Measurements from ENCODE around the gene ZNRF3. TPM values are rescaled to one million over a fixed set of nuclear protein-coding genes. Genes with fewer than 3 reads are reported as not detected.

ZNRF3 gene
- total RNA-seq, 1 donor from 2014 or later: 7.9 TPM

- intact Hi-C loops (cut with DNase I): no loop called here
- no peaks in the 10 kb centered on the region for H3K36me3 ChIP-seq
- H3K27ac ChIP-seq: no peak overlapping the region
- no peaks in the 10 kb centered on the region for H3K27me3 ChIP-seq
- H3K4me3 ChIP-seq: no peak overlapping the region
- no peak for DNase-seq (ENCODE audit: extremely low spot score in 2 of 2)
- TF ChIP-seq CTCF (IDR thresholded peaks at IDR 0.05) (no peak), POLR2A (IDR thresholded peaks at IDR 0.05) (no peak), POLR2AphosphoS5 (IDR thresholded peaks at IDR 0.05; ENCODE audit: insufficient read depth in 1 of 2, low read depth in 1 of 2) (no peak)
- peaks cover 11% of the 10 kb centered on the region for H3K4me1 ChIP-seq
- no peaks in the 10 kb centered on the region for H3K9me3 ChIP-seq
Measured at GRCh38 chr22:28933321-28933720, 49.9 kb downstream of the ZNRF3 start.

GRCh38 chr22:28934026-28934425 lies 50.7 kb downstream of the ZNRF3 start:
- DNase-seq (ENCODE audit: extremely low spot score in 2 of 2): no peak
- H3K36me3 ChIP-seq: no peaks in the 10 kb centered on the region
- intact Hi-C loops (cut with DNase I): no loop called here
- H3K27me3 ChIP-seq: no peaks in the 10 kb centered on the region
- H3K9me3 ChIP-seq: no peaks in the 10 kb centered on the region
- no peak overlapping the region for H3K27ac ChIP-seq
- H3K4me3 ChIP-seq: no peak overlapping the region
- H3K4me1 ChIP-seq: peaks cover 11% of the 10 kb centered on the region
- TF ChIP-seq POLR2A (IDR thresholded peaks at IDR 0.05) (no peak), CTCF (IDR thresholded peaks at IDR 0.05) (no peak), POLR2AphosphoS5 (IDR thresholded peaks at IDR 0.05; ENCODE audit: insufficient read depth in 1 of 2, low read depth in 1 of 2) (no peak)

GRCh38 chr22:28935140-28935539 lies 51.8 kb downstream of the ZNRF3 start:
- Histone ChIP-seq H3K9me3 (no peaks in the 10 kb centered on the region), H3K4me3 (no peak overlapping the region), H3K27ac (no peak overlapping the region), H3K36me3 (no peaks in the 10 kb centered on the region), H3K27me3 (no peaks in the 10 kb centered on the region), H3K4me1 (peaks cover 12% of the 10 kb centered on the region)
- TF ChIP-seq CTCF (IDR thresholded peaks at IDR 0.05) (no peak), POLR2AphosphoS5 (IDR thresholded peaks at IDR 0.05; ENCODE audit: insufficient read depth in 1 of 2, low read depth in 1 of 2) (no peak), POLR2A (IDR thresholded peaks at IDR 0.05) (no peak)
- intact Hi-C loops (cut with DNase I): no loop called here
- no peak for DNase-seq (ENCODE audit: extremely low spot score in 2 of 2)

GRCh38 chr22:28935713-28936112 lies 52.3 kb downstream of the ZNRF3 start:
- Histone ChIP-seq H3K4me1 (peaks cover 15% of the 10 kb centered on the region), H3K36me3 (no peaks in the 10 kb centered on the region), H3K27me3 (no peaks in the 10 kb centered on the region), H3K9me3 (no peaks in the 10 kb centered on the region), H3K4me3 (no peak overlapping the region), H3K27ac (no peak overlapping the region)
- intact Hi-C loops (cut with DNase I): no loop called here
- DNase-seq (ENCODE audit: extremely low spot score in 2 of 2): no peak
- no peak for TF ChIP-seq POLR2A (IDR thresholded peaks at IDR 0.05)
- no peak for TF ChIP-seq POLR2AphosphoS5 (IDR thresholded peaks at IDR 0.05; ENCODE audit: insufficient read depth in 1 of 2, low read depth in 1 of 2)
- TF ChIP-seq CTCF (IDR thresholded peaks at IDR 0.05): no peak

GRCh38 chr22:28936200-28936599 lies 52.8 kb downstream of the ZNRF3 start:
- DNase-seq (ENCODE audit: extremely low spot score in 2 of 2): no peak
- no peaks in the 10 kb centered on the region for H3K36me3 ChIP-seq
- no peak overlapping the region for H3K4me3 ChIP-seq
- no peaks in the 10 kb centered on the region for H3K27me3 ChIP-seq
- intact Hi-C loops (cut with DNase I): no loop called here
- no peak for TF ChIP-seq POLR2AphosphoS5 (IDR thresholded peaks at IDR 0.05; ENCODE audit: insufficient read depth in 1 of 2, low read depth in 1 of 2)
- no peak for TF ChIP-seq POLR2A (IDR thresholded peaks at IDR 0.05)
- no peak for TF ChIP-seq CTCF (IDR thresholded peaks at IDR 0.05)
- peaks cover 15% of the 10 kb centered on the region for H3K4me1 ChIP-seq
- H3K9me3 ChIP-seq: no peaks in the 10 kb centered on the region
- H3K27ac ChIP-seq: no peak overlapping the region
